IMR-90 (cell line): Measurements from ENCODE around the gene KIF22.

Experiments used
- FOS ChIP-seq: fragments of 150-350 bp; IDR thresholded peaks from 2 replicates; pipeline ENCODE4 v1.6.1; 2016; ENCODE audit warnings: low read depth, low read length
- POLR2A ChIP-seq: IDR thresholded peaks from 2 replicates; pipeline ENCODE4 v1.6.1; 2012; ENCODE audit warnings: mild to moderate bottlenecking, low read depth, low read length
- TF ChIP-seq, protein P1 (sequence below): conservative IDR thresholded peaks from 2 replicates; pipeline ENCODE4 v1.5.1; 2012; ENCODE audit warnings: mild to moderate bottlenecking, low read depth, low read length, improper control_type of control experiment

GRCh38 chr16:29763326-29763725, 27.2 kb upstream of the KIF22 start:
- TF ChIP-seq, protein P1, sequence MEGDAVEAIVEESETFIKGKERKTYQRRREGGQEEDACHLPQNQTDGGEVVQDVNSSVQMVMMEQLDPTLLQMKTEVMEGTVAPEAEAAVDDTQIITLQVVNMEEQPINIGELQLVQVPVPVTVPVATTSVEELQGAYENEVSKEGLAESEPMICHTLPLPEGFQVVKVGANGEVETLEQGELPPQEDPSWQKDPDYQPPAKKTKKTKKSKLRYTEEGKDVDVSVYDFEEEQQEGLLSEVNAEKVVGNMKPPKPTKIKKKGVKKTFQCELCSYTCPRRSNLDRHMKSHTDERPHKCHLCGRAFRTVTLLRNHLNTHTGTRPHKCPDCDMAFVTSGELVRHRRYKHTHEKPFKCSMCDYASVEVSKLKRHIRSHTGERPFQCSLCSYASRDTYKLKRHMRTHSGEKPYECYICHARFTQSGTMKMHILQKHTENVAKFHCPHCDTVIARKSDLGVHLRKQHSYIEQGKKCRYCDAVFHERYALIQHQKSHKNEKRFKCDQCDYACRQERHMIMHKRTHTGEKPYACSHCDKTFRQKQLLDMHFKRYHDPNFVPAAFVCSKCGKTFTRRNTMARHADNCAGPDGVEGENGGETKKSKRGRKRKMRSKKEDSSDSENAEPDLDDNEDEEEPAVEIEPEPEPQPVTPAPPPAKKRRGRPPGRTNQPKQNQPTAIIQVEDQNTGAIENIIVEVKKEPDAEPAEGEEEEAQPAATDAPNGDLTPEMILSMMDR, result no peak
- TF ChIP-seq FOS (no peak), POLR2A (no peak)
